ENCODE measurements around the gene MFAP2. TPM values are rescaled to one million over a fixed set of nuclear protein-coding genes. Genes with fewer than 3 reads are reported as not detected.
A peak's percentile ranks its signal among the peaks of the same experiment; 100 is the strongest.

MFAP2 gene
- total RNA-seq, 1 experiment from 2014 or later: 152 TPM

GRCh38 chr1:16927256-16927655 is 53.2 kb downstream of the MFAP2 start:
- Histone ChIP-seq H3K9ac (ENCODE audit: extremely low read depth, insufficient read length, low read length) (no peak overlapping the region), H4K8ac (replicated peaks; ENCODE audit: insufficient read length, low read depth, low read length) (no peak overlapping the region), H2BK5ac (ENCODE audit: insufficient read length, low read length) (no peak overlapping the region), H4K20me1 (ENCODE audit: control insufficient read depth, insufficient read depth, insufficient read length) (no peaks in the 10 kb centered on the region), H2AFZ (ENCODE audit: low read length) (no peak overlapping the region), H3K9me3 (ENCODE audit: control insufficient read depth, low read depth, low read length) (no peaks in the 10 kb centered on the region), H2BK20ac (ENCODE audit: low read depth, low read length, poor library complexity, severe bottlenecking) (no peak overlapping the region), H4K91ac (ENCODE audit: insufficient read length, low read depth, low read length) (no peak overlapping the region), H3K4ac (ENCODE audit: low read depth, low read length) (no peak overlapping the region), H2BK120ac (ENCODE audit: low read depth, low read length, poor library complexity, severe bottlenecking) (no peak overlapping the region), H3K23ac (ENCODE audit: insufficient read length, low read depth, low read length) (no peak overlapping the region), H3K79me2 (ENCODE audit: insufficient read depth, low read length) (peaks cover 6% of the 10 kb centered on the region; the same call in 1 of the 2 replicates), H3K4me2 (ENCODE audit: insufficient read depth, insufficient read length, low read length) (no peak overlapping the region), H3K27me3 (ENCODE audit: insufficient read depth, low read length) (no peaks in the 10 kb centered on the region), H3K4me1 (ENCODE audit: insufficient read depth, low read length) (no peaks in the 10 kb centered on the region), H2BK15ac (ENCODE audit: low read depth, low read length) (no peak overlapping the region), H3K14ac (ENCODE audit: insufficient read depth, low read length) (0 out of 2 replicates have a peak overlapping the region, but pooled peaks have one; percentile 19), H3K23me2 (ENCODE audit: insufficient read length, low read depth, low read length, poor library complexity, severe bottlenecking) (no peaks in the 10 kb centered on the region), H2AK5ac (ENCODE audit: insufficient read length, low read length) (no peak overlapping the region), H3K56ac (ENCODE audit: insufficient read length, low read depth, low read length) (no peak overlapping the region), H3K18ac (ENCODE audit: insufficient read length, low read depth, low read length) (peak overlapping the region; percentile 39), H3K27ac (ENCODE audit: insufficient read length, low read depth, low read length) (no peak overlapping the region), H2BK12ac (ENCODE audit: insufficient read length, low read depth, low read length) (no peak overlapping the region), H4K5ac (ENCODE audit: insufficient read length, low read depth, low read length) (no peak overlapping the region), H3T11ph (ENCODE audit: low read length) (no peak overlapping the region), H3K79me1 (ENCODE audit: insufficient read depth, low read depth, low read length, poor library complexity, severe bottlenecking) (no peaks in the 10 kb centered on the region)
- Mint-ChIP-seq H3K4me1 (peaks cover 23 to 41% of the 10 kb centered on the region in 2 experiments), H3K4me3 (no peak overlapping the region; a peak in 1 of 5 replicates), H3K36me3 (ENCODE audit: insufficient read depth in 1 of 3, low read depth in 3 of 3) (peaks cover 12 to 24% (median 15%) of the 10 kb centered on the region in 3 experiments), H3K27ac (peak overlapping the region; percentile 11 to 74 (median 60); a peak in 5 of 7 replicates), H3K27me3 (ENCODE audit: low read depth) (no peaks in the 10 kb centered on the region), H3K9me3 (no peaks in the 10 kb centered on the region)
- TF ChIP-seq CTCF (conservative IDR thresholded peaks at IDR 0.05): no peak
- DNase-seq: no peak
- WGBS (ENCODE audit: extremely low coverage, insufficient read length, low lambda C conversion rate): no CpG with 5 or more reads among the region's 14 CpGs

All from H9 (cell line).